GM20431 (cell line): ENCODE data around the gene NOL8.

ENCODE experiments used
- in situ Hi-C: fragments of 300-500 bp; cut with MseI, MboI; formaldehyde crosslinking; loops from one replicate; pipeline ENCODE4 v1.15.0; 2020; ENCODE audit warnings: low sequenced_read_pairs; ENCODE audit not compliant: unreplicated experiment

NOL8 gene

DNA sequence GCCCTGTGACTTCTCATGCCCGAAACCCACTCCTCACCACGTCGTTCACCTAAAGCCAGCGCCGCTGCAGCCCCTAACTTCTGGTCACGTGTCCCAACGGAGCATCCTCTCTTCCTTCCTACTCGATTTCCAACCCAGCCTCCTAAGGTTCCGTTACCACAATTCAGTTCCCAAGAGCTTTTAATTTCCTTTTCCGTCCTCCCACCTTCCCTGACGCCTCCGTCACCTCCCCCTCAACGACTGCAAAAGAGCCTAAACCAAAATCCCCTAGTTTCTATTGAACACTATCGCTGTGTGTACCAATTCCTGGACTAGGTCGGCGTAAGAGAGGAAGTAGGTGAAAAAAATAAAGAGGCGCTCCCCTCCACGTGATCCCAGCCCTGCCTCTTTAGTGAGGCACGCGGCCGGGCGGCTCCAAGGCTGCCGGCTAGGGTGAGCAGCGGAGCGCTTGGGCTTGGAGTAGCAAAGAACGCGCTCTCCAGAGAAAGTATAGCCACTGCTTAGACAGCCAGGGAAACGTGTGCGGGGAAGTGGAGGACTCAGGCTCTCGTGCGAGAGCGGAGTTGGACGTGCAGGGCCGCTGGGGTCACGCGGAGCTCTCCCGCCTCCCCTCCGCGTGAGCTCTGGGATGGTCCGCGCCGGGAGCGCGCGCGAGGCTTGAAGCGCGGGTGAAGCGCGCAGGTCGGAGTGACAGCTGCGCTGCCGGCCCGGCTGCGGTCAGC, at the start of gene NOL8, which contains the start of gene CENPP:
TSS of gene NOL8 (minus strand) at position 82 of the 722 bp plus-strand sequence. CDS start 1,189 bp downstream, outside the sequence.
TSS of gene CENPP (plus strand) at position 685 of the 722 bp plus-strand sequence.
- in situ Hi-C loops, result loop anchor here (25.0 kb wide), 1 partner anchor 312 kb away; no protein-coding TSS in a partner anchor

DNA sequence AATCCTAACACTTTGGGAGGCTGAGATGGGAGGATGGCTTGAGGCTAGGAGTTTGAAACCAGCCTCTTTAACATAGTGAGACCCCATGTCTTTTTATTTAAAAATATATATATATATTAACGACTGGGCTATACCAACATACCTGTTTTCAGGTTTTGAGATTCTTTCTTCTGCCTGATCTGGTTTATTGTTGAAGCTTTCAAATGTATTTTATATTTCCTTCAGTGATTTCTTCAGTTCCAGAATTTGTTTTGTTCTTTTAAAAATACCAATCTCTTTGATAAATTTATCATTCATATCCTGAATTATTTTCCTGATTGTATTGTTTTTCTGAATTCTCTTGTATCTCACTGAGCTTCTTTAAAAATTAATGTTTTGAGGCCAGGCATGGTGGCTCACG, 48.0 kb upstream of the NOL8 start:
- in situ Hi-C loops, result no loop called here

DNA sequence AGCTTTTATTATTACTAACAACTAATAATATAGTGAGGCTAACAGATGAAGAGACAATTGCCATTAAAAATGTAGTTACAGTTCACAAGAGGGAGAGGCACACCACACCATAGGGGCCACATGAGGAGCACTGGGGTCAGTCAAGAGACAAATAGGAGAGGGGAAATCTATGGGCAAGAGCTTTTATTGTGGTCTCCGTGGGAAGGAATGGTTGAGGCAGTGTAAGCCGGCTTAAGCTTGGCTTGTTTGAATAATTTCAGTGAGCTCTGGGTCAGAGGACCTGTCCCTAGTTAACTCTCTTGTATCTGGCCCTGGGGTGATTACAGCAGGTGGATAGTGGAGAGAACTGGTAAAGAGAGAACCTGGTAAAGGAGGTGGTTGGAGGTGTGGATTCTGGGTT, 43.9 kb upstream of the NOL8 start:
- in situ Hi-C loops, result no loop called here

DNA sequence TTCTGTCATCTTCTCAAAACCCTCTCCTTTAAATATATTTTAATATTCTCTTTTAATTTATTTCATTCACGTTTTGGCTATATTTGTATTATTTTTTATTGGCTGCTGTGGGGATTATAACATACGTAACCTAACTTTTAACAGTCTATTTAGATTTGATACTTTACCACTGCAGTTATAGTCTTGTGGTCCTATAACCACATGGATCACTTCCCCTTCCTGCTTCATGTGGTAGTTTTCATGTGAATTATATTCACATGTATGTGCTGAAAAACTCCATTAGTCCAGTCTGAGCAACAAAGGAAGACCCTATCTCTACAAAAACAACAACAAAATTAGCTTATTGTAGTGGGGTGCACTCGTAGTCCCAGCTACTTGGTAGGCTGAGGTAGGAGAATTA, 34.9 kb upstream of the NOL8 start:
- in situ Hi-C loops, result no loop called here

DNA sequence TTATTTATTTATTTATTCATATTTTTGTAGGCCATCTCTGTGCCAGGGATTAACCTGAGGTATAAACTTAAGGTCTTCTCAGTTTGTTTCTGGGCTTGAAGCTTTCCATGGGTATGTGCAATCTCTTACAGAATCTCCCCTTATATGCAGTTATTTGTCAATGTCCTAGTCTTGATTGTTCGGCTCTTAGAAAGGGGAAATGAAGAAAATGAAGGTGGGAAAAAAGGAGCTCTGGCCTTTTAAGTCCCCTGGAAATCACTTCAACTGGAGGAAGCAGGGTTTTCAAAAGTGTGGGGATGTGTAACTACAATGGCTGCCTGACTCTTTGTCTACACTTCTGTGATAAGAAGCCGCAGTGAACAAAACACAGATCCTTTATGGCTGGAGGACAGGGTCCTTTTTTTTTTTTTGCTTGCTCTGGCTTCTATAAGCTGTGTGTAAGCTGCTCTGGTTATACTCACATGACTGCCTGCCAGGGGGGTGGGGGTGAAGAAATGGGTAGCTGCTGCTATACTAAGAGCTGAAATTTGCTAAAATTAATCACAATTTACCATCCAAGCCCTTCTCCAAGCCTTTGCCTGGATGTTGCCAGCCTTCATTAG, 34.3 kb upstream of the NOL8 start:
- in situ Hi-C loops, result no loop called here

DNA sequence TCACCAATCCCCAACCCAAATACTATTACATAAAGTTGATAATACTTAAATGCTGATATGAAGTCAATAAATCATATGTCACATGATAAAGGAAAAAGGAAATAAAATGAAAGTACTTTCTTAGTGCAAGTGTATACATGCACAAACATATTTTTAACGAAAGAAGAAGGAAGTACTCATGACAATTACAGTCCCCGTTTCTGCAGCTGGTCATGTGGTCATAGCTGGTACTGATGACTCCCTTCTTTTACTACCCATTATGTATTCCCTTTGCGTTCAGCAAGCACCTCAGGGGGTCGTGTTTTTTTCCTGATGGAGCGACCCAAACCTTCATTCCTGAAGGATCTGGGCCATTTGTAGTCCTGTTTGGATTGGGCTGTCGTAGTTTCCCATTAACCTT, 27.9 kb upstream of the NOL8 start:
- in situ Hi-C loops, result no loop called here

DNA sequence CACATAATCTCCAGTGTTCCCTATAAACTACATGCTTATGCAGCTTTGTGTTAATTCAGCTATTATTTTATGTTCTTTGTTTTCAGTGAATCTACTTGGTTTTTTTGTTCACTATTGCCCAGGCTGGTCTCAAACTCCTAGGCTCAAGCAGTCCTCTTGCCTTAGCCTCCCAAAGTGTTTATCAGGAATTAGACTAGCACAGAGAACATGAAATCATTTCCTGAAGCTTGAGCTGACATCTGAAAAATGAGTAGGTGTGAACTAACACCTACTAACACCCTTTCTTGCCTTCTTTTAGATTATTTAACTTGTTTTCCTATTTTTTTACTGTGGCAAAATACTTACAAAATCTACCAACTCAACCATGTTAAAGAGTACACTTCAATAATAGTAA, 25.6 kb upstream of the NOL8 start:
- in situ Hi-C loops, result no loop called here

DNA sequence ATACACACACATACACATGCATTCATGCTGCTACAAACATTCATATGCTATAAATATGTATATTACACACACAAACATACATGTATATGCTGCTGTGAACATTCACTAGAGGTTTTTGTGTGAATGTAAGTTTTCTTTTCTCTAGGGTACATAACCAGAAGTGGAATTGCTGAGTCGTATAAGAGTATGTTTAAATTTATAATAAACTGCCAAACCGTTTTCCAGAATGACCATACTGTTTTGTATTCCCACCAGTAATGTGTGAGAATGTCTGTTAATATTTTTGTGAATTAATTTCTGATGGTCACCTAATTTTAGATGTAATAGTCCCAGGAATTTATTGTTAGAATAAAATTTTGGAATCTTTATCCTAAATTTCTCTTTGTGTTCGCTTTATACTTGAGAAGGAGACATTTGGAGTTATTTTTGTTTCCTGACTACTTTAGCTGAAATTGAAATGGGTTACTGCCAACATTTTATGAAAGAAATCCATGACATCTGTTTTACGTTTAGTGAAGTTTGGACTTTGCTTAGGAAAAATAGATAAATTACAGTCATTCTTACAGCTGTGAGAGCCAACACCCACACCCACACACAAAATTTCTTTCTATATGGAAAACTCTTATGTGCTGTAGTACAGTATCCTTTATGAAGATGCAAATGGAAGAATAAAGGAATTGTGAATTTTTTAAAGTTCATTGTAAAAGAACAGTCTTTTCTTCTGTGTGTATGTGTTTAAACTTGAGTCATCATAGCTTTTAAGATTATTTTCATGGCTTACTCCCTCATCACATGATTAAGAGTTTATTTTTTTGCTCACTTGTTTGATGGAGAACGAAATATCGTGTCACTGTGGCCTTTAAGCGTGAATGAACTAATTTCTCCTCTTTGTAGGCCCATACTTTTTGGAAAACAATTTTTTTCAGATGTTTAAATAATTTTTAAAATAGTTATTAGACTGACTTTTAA, 24.9 kb upstream of the NOL8 start:
- in situ Hi-C loops, result loop anchor here (25.0 kb wide), 1 partner anchor 287 kb away; no protein-coding TSS in a partner anchor

DNA sequence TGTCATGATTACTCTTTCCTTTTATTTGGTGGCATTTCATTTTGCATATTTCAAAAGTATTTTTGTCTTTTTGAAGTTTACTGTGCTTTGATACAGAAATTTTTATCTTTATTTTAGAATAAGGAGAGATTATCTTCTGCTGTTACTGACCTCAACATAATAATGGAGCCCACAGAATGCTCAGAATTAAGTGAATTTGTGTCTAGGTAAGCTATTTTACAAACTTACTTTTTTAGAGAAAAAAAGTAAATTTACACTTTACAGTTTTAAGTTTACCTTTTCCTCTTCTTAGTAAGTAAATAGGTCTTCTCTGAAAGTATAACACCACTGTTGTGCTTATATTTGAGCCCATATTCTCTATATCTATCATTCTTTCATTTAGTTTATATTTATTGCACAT, 20.4 kb upstream of the NOL8 start:
- in situ Hi-C loops, result loop anchor here (25.0 kb wide), 1 partner anchor 292 kb away; no protein-coding TSS in a partner anchor

DNA sequence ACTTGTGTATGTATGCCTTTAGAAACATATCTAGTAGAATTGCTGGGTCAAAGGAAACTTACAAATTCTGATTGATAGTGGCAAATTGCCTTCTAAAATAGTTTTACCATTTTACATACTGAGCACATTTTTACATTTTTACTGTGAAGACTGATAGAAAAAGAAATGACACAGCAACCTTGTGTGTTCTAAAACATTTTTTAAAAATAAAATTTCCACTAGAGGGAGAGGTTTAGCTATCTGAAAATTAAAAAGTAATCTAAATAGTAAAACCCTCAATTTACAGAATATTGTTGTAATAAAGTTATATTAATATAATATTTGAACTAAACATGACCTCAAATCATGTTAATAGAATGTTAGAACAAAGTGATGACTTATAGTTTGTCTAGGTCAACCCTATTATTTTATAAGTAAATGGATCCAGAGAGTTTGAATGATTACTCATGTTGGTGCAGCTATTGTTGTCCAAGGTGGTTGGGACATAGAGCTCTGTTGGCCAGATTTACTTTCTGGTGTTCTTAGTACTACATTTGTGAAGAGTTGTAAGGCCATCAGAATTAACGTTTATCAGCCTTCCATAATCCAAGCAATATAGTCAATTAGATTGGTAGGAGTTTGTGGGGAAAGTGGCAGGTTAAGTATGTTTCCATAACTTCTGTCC, 17.8 kb upstream of the NOL8 start:
- in situ Hi-C loops, result loop anchor here (25.0 kb wide), 1 partner anchor 294 kb away; no protein-coding TSS in a partner anchor

DNA sequence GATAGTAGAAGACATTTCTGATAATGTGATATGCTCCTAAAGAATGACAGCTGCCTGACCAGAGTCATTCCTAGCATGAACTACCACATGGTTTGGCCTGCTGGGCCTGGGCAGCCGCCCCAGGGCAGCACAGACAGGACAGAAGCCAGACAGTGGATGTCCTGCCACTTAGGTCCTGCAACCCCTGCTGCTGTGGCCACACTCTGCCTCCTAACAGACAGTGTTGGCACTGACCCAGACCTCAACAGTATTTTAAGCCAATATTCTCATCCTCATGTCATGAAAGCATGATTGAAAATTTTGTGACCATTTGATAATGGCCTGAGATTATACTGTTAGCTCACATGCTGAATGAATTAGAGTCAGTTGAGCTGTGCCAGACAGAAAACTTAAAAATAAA, 16.4 kb upstream of the NOL8 start:
- in situ Hi-C loops, result loop anchor here (25.0 kb wide), 1 partner anchor 296 kb away; no protein-coding TSS in a partner anchor

DNA sequence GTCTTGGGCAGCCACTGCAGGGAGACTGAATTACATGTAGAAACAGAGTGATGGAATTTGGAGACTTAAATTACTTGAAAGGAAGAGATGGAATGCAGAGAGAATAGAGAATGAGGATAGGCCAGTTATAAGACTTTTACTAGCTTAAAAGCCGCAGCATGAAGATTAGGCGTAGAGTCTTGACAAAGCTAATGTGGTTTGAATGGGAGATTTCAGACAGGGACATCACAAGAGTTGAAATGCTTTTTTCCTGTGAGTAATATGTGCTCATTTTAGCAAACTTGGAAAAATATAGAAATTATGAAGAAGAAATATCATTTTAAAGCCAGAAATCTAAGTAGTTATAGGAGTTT, 8.1 kb upstream of the NOL8 start:
- in situ Hi-C loops, result loop anchor here (25.0 kb wide), 1 partner anchor 304 kb away; no protein-coding TSS in a partner anchor

DNA sequence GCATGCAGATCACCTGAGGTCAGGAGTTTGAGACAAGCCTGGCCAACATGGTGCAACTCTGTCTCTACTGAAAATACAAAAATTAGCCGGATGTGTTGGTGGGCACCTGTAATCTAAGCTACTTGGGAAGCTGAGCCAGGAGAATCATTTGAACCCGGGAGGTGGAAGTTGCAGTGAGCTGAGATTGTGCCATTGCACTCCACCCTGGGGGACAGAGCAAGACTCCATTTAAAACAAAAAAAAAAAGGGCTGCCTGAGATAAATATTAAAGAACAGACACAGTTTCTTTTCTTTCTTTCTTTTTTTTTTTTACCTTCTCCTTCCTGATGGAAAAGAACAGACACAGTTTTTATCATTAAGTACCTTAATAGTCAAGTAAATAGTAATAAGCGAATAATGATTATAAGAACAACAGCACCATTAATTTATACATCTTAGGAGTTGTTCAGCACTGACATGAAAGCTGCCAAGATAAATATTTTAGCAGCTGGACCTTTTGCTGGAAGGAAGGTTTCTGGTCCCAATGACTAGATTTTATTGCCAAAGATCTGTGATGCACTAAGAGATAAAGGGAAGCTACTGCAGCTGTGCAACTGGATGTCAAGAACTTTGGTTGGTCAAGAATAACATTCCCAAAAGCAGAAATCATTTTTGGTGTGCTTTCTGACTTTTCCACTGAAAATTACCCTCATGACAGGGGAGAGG, 7.6 kb upstream of the NOL8 start:
- in situ Hi-C loops, result loop anchor here (25.0 kb wide), 1 partner anchor 305 kb away; no protein-coding TSS in a partner anchor

DNA sequence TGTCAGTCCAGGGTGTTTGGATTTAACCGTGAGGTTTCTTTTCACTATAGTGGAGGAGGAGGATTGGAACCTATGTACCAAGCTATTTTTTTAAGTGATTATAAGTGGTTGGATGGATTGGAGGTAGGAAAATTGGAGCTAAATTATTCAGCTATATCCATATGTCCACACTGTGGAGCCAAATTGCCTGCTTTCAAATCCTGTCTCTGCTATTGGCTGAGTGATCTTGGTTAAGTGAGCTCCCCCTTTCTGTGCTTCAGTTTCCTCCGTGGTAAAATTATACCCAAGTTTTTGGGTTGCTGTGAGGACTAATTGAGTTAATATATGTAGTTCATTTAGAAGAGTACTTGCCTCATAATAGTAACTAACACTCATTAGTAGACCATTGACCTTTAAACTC, 3.1 kb upstream of the NOL8 start:
- in situ Hi-C loops, result loop anchor here (25.0 kb wide), 1 partner anchor 309 kb away; no protein-coding TSS in a partner anchor

DNA sequence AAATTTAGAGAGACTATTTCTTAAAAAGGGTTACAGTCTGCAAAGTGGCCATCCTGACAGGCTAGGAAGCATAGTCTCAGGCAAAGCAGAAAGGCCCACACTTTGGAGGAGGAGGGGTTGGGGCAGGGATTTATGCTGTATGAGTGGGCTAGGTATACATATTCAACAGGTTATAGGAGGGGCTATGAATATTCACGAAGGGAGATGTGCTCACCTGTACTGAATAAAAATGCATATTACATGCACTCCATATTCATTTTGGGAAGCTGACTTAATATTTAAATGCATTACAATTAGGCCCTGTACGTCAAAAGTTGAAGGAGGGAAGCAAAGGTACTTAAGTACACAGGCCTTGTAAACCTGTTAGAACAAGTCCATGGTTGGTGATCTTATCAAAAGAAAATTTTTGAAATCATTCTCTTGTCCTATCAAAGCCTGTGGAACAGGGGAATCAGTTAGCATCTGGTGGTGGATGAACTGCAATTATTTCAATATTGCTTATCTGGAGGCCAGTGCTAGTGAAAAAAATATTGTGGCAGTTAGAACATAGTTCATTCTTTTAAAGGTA, 2.2 kb upstream of the NOL8 start:
- in situ Hi-C loops, result loop anchor here (25.0 kb wide), 1 partner anchor 310 kb away; no protein-coding TSS in a partner anchor

DNA sequence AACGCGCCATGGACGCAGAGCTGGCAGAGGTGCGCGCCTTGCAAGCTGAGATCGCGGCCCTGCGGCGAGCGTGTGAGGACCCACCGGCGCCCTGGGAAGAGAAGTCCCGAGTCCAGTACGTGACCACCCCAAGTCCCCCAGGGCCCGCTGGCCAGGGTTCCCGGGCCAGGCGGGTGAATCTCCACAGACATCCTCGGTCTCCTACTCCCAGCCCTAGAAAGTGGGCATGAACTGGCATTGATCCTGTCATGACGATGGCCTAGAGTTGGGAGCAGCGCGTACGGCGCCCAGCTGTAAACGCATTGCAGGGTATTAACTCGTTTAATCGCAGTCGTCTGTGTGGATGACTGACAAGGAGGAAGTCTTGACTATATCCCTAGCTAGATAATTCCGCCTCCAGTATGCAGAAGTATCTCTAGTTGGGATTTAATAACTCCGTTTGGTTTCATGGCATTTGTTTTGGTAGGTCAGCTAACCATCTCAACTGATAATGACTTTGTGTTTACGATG, 896 bp upstream of the NOL8 start:
- in situ Hi-C loops, result loop anchor here (25.0 kb wide), 1 partner anchor 311 kb away; no protein-coding TSS in a partner anchor

DNA sequence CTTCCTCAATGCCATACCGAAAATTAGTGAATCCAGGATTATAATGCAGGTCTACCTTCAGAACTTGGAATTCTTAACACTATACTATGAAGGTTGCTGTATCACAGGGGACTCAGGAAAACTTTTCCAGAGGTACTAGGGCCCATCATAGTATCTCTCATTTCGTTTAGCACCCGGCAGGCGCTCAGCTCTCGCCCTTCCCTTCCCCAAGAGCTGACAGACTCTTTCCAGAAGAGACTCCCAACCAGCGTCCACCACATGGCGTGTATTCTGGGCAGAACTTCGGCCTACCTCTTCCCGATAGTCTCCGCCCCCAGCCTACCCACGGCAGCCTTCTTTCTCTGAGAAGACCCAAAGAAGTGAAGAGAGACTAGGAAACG, 271 bp downstream of the NOL8 start:
- in situ Hi-C loops, result loop anchor here (25.0 kb wide), 1 partner anchor 312 kb away; no protein-coding TSS in a partner anchor

DNA sequence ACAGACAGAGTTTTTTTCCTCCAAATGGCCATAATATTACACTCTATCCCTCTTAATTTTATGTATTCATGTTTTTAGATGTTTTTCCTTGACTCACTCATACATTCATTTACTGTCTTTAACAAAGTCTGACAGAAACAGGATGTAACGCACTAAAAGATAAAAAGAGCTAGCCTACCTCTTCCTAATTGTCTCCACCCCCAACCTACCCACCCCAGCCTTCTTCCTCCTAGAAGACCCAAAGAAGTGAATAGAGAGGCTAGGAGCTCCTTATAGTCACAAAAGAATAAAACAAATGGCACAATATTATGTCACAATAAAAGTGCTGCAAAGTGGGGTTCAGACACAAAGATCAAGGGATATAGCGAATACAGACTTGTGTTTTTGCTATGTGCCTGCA, 719 bp downstream of the NOL8 start:
- in situ Hi-C loops, result no loop called here
